ENCODE measurements around the gene EDN2. TPM values are rescaled to one million over a fixed set of nuclear protein-coding genes. Genes with fewer than 3 reads are reported as not detected.

Gene EDN2
- total RNA-seq, 1 donor from 2014 or later: not detected

- DNase-seq (no peak), ATAC-seq (ENCODE audit: low read depth) (no peak)
- H3K4me1 Mint-ChIP-seq: no peaks in the 10 kb centered on the region
- ChIA-PET CTCF (no interaction called here), POLR2A (no interaction called here)
- H3K27ac Mint-ChIP-seq: no peak overlapping the region
- H3K27me3 Mint-ChIP-seq: no peaks in the 10 kb centered on the region
- H3K9me3 Mint-ChIP-seq: no peaks in the 10 kb centered on the region
- intact Hi-C loops (cut with micrococcal nuclease): no loop called here
- TF ChIP-seq CTCF (IDR thresholded peaks at IDR 0.05): no peak
- no peak overlapping the region for H3K4me3 Mint-ChIP-seq
- peaks cover 25% of the 10 kb centered on the region for H3K36me3 Mint-ChIP-seq (ENCODE audit: low read depth)
These were observed 41.6 kb upstream of the EDN2 start for GRCh38 chr1:41525891-41526587.

GRCh38 chr1:41524676-41525675, 40.5 kb upstream of the EDN2 start:
- H3K36me3 Mint-ChIP-seq (ENCODE audit: low read depth): peaks cover 25% of the 10 kb centered on the region

DNA sequence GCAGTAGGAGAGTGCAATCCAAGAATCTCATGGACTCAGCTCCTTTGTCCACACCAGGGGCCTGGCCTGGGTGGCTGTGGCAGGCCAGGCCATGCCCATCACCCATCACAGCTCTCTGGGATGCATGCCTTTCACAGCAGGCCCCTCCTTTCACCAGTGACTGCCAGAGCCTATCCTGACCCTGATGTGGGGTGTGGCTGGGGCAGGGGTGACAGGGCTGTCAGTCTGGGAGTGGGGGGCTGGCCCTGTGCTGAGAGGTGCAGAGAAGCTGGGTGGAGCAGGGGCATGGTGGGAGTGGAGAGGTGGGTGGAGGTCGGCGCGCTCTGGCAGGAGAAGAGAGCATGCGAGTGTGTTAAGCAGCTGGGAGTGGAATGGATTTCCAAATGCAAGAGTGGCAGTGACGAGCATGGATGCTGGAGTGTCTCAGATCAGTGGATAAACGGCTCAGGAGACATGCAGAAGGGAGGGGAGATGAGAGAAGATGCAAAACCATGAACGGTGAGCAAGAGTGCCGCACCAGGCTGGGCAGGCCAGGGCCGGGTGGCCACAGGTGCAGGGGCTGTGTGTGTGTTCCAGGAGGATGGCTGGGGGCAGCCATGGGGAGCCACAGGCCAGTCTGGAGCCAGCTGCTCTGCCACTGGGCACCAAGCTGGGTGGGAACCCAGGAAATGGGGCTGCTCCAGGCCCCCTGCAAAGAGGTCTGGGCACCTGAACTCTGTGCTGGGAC, 39.6 kb upstream of the EDN2 start:
- Mint-ChIP-seq H3K27ac (no peak overlapping the region), H3K4me1 (peaks cover 8% of the 10 kb centered on the region), H3K27me3 (no peaks in the 10 kb centered on the region), H3K36me3 (ENCODE audit: low read depth) (peaks cover 25% of the 10 kb centered on the region), H3K4me3 (no peak overlapping the region), H3K9me3 (no peaks in the 10 kb centered on the region)
- no peak for DNase-seq
- ATAC-seq (ENCODE audit: low read depth): no peak
- intact Hi-C loops (cut with micrococcal nuclease): no loop called here
- ChIA-PET POLR2A (no interaction called here), CTCF (interaction anchor here (1.9 kb wide), 1 partner anchor 9 kb away, joined by 4 read pairs; no protein-coding TSS in a partner anchor)
- TF ChIP-seq CTCF (IDR thresholded peaks at IDR 0.05): no peak

More at GRCh38 chr1:41524676-41525675, 40.5 kb upstream of the EDN2 start:
- intact Hi-C loops (cut with micrococcal nuclease): no loop called here
- ChIA-PET POLR2A (no interaction called here), CTCF (interaction anchor here (1.9 kb wide), 1 partner anchor 10 kb away, joined by 4 read pairs; no protein-coding TSS in a partner anchor)
- Mint-ChIP-seq H3K27me3 (no peaks in the 10 kb centered on the region), H3K27ac (no peak overlapping the region), H3K4me3 (no peak overlapping the region), H3K9me3 (no peaks in the 10 kb centered on the region), H3K4me1 (no peaks in the 10 kb centered on the region)
- ATAC-seq (ENCODE audit: low read depth) (no peak), DNase-seq (no peak)
- TF ChIP-seq CTCF (IDR thresholded peaks at IDR 0.05): no peak

- POLR2A ChIA-PET: no interaction called here
These were observed 38.6 kb upstream of the EDN2 start for GRCh38 chr1:41523071-41523470.

More at GRCh38 chr1:41523071-41523470, 38.6 kb upstream of the EDN2 start:
- CTCF ChIA-PET: interaction anchor here (1.9 kb wide), 1 partner anchor 8 kb away, joined by 4 read pairs; no protein-coding TSS in a partner anchor
- no peak overlapping the region for H3K27ac Mint-ChIP-seq
- H3K36me3 Mint-ChIP-seq (ENCODE audit: low read depth): peaks cover 25% of the 10 kb centered on the region
- DNase-seq: no peak
- H3K4me3 Mint-ChIP-seq: no peak overlapping the region
- peaks cover 19% of the 10 kb centered on the region for H3K4me1 Mint-ChIP-seq
- no peaks in the 10 kb centered on the region for H3K9me3 Mint-ChIP-seq
- no peak for TF ChIP-seq CTCF (IDR thresholded peaks at IDR 0.05)
- no peaks in the 10 kb centered on the region for H3K27me3 Mint-ChIP-seq
- intact Hi-C loops (cut with micrococcal nuclease): no loop called here
- ATAC-seq (ENCODE audit: low read depth): no peak
